ENCODE data around the gene KLHL30. TPM values are rescaled to one million over a fixed set of nuclear protein-coding genes. Genes with fewer than 3 reads are reported as not detected.

The KLHL30 gene
- total RNA-seq, 1 experiment from 2014 or later, result 0.61 TPM

DNA sequence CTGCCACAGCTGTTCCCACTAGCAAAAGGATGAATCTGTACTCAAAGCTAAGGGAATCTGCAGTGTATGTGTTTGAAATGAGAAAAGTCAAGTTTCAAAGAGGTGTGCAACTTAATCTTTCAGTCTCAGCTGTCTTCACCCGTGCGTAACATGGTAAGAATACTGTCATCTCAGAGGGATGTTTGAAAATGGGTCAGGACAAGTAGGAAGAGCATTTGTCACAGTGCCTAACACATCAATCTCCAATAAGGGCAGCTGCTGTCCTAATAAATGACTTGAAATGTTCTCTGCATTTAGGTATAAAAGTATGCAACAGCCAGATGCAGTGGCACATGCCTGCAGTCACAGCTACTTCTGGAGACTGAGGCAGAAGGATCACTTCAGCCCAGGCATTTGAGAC is 52.0 kb downstream of the KLHL30 start (continued):
- TF ChIP-seq, protein P1, sequence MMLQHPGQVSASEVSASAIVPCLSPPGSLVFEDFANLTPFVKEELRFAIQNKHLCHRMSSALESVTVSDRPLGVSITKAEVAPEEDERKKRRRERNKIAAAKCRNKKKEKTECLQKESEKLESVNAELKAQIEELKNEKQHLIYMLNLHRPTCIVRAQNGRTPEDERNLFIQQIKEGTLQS (IDR thresholded peaks at IDR 0.05), result no peak
- TF ChIP-seq, protein P2, sequence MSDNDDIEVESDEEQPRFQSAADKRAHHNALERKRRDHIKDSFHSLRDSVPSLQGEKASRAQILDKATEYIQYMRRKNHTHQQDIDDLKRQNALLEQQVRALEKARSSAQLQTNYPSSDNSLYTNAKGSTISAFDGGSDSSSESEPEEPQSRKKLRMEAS (IDR thresholded peaks at IDR 0.05), result no peak
- TF ChIP-seq YY1 (IDR thresholded peaks at IDR 0.05; ENCODE audit: extremely low read depth, insufficient replicate concordance, low read depth, low read length), result no peak

Other genes with a start within 250 kb of the KLHL30 start
- gene UBE2F, start 171.7 kb upstream of the KLHL30 start, total RNA-seq (2021; ENCODE audit: unreplicated experiment), result 32.8 TPM
- gene SCLY, start 77.7 kb upstream of the KLHL30 start, total RNA-seq (2021; ENCODE audit: unreplicated experiment), result 28.7 TPM
- 0.22 TPM for gene ESPNL, start 38.3 kb upstream of the KLHL30 start, total RNA-seq (2021; ENCODE audit: unreplicated experiment)
- gene ERFE, start 20.3 kb downstream of the KLHL30 start, total RNA-seq (2021; ENCODE audit: unreplicated experiment), result 17.3 TPM
- 53.4 TPM for gene ILKAP, start 65.0 kb downstream of the KLHL30 start, total RNA-seq (2021; ENCODE audit: unreplicated experiment)
- gene HES6, start 101.4 kb downstream of the KLHL30 start, total RNA-seq (2021; ENCODE audit: unreplicated experiment), result 47.8 TPM
- gene PER2, start 149.9 kb downstream of the KLHL30 start, total RNA-seq (2021; ENCODE audit: unreplicated experiment), result 18.7 TPM
- 19.4 TPM for gene TRAF3IP1, start 181.8 kb downstream of the KLHL30 start, total RNA-seq (2021; ENCODE audit: unreplicated experiment)